Vagina (tissue), 2 donors: ENCODE results near the gene GLT8D2. TPM values are rescaled to one million over a fixed set of nuclear protein-coding genes. Genes with fewer than 3 reads are reported as not detected.

ENCODE experiments used
- DNase-seq, 2 donors: peaks; one replicate each; pipeline ENCODE4 v3.0.0-alpha.2; 2017; ENCODE audit errors: extremely low spot score in 2 of 2
- H3K27ac ChIP-seq: fragments of 200-600 bp; sonication (generic); one replicate; pipeline ENCODE4 v1.5.1; 2019
- H3K27me3 ChIP-seq: fragments of 200-600 bp; sonication (generic); one replicate; pipeline ENCODE4 v1.5.1; 2019
- H3K36me3 ChIP-seq, 2 donors: fragments of 200-600 bp; sonication (generic); one replicate each; pipeline ENCODE4 v1.5.1; 2017 to 2019
- H3K4me1 ChIP-seq: fragments of 200-600 bp; sonication (generic); one replicate; pipeline ENCODE4 v1.5.1; 2019
- H3K4me3 ChIP-seq, 2 donors: fragments of 200-600 bp; sonication (generic); 1 replicate in 1 of 2; 2 replicates in 1 of 2; pipeline ENCODE4 v1.5.1; 2016 to 2019
- H3K9me3 ChIP-seq: fragments of 200-600 bp; sonication (generic); one replicate; pipeline ENCODE4 v1.5.1; 2019
- CTCF ChIP-seq, 3 experiments: fragments of 450-650 bp in 2 of 3; fragments of 200-600 bp in 1 of 3; sonication (generic) in 1 of 3; IDR thresholded peaks; one replicate each; pipeline ENCODE4 v1.5.1; 2017 to 2019; ENCODE audit warnings: antibody characterized with exemption in 3 of 3, mild to moderate bottlenecking in 2 of 3, moderate library complexity in 2 of 3
- POLR2A ChIP-seq, 2 donors: fragments of 450-650 bp; IDR thresholded peaks; one replicate each; pipeline ENCODE4 v1.6.1; 2017; ENCODE audit warnings: antibody characterized with exemption in 2 of 2, mild to moderate bottlenecking in 2 of 2, moderate library complexity in 2 of 2
- POLR2AphosphoS5 ChIP-seq, 2 donors: sonication (generic); formaldehyde crosslinking; IDR thresholded peaks; one replicate each; pipeline ENCODE4 v1.9.0; 2017; ENCODE audit warnings: antibody characterized with exemption in 2 of 2, mild to moderate bottlenecking in 2 of 2, low read depth in 1 of 2; ENCODE audit not compliant: insufficient read depth in 1 of 2
- intact Hi-C: fragments of 100-400 bp; cut with DNase I; formaldehyde crosslinking; loops from one replicate; pipeline ENCODE4 v1.15.1; 2023
- total RNA-seq: library from RNA; depleted of rRNA; stranded (reverse); fragments of >200 nt; gene quantifications from one replicate; pipeline ENCODE4 v1.2.3, GENCODE V29; 2016

GLT8D2 gene
- total RNA-seq, 1 donor from 2014 or later = 11.0 TPM

- H3K36me3 ChIP-seq = peaks cover 0 to 4% of the 10 kb centered on the region in 2 donors
- no peak for DNase-seq
- TF ChIP-seq POLR2A (IDR thresholded peaks at IDR 0.05) = no peak
- no peak for TF ChIP-seq POLR2AphosphoS5 (IDR thresholded peaks at IDR 0.05; ENCODE audit: insufficient read depth in 1 of 2, low read depth in 1 of 2)
- no peak for TF ChIP-seq CTCF (IDR thresholded peaks at IDR 0.05)
- no peaks in the 10 kb centered on the region for H3K9me3 ChIP-seq
- intact Hi-C loops = loop anchor here (10.0 kb wide), 1 partner anchor 145 kb away; no protein-coding TSS in a partner anchor
- H3K4me1 ChIP-seq = peaks cover 44% of the 10 kb centered on the region
- no peaks in the 10 kb centered on the region for H3K27me3 ChIP-seq
- no peak overlapping the region for H3K4me3 ChIP-seq
- no peak overlapping the region for H3K27ac ChIP-seq
These were observed 80.6 kb downstream of the GLT8D2 start for GRCh38 chr12:103969391-103969790.

DNA sequence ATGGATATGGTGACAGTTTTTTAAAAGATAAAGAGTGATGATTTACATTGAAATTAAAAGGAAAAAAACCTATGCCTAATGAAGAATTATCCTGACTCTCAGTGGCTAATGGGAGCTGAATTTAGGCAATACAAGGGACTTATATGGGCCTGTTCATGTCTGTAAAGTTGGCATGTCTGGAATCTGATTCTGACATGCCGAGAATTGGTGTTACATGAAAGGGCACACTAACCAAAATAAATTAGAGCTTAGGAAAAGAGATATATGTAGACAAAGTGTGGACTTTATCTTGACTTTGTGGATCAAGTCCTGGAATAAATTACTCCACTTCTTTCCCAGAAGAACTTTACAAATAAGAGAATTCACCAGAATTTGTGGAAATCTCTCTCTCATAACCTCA lies 83.3 kb downstream of the GLT8D2 start:
- Histone ChIP-seq H3K4me3 (peak overlapping the region; percentile 75 to 89), H3K27ac (peak overlapping the region; percentile 91), H3K36me3 (no peaks in the 10 kb centered on the region), H3K9me3 (no peaks in the 10 kb centered on the region), H3K4me1 (peaks cover 52% of the 10 kb centered on the region), H3K27me3 (no peaks in the 10 kb centered on the region)
- TF ChIP-seq CTCF (IDR thresholded peaks at IDR 0.05) (no peak), POLR2AphosphoS5 (IDR thresholded peaks at IDR 0.05; ENCODE audit: insufficient read depth in 1 of 2, low read depth in 1 of 2) (no peak), POLR2A (IDR thresholded peaks at IDR 0.05) (no peak)
- no peak for DNase-seq
- intact Hi-C loops = loop anchor here (10.0 kb wide), 1 partner anchor 148 kb away; no protein-coding TSS in a partner anchor

GRCh38 chr12:103965590-103966504 lies 84.1 kb downstream of the GLT8D2 start, which contains the start of gene TDG:
Gene TDG, plus strand, starts transcription at chr12:103965872. Its CDS starts 166 bp downstream, at chr12:103966038.
- intact Hi-C loops = loop anchor here (10.0 kb wide), 1 partner anchor 149 kb away; no protein-coding TSS in a partner anchor
- Histone ChIP-seq H3K4me3 (peak within 1 kb of the TSS; percentile 75 to 89), H3K27ac (peak within 1 kb of the TSS; percentile 91), H3K9me3 (no peaks in the 10 kb centered on the region), H3K36me3 (no peaks in the 10 kb centered on the region), H3K27me3 (no peaks in the 10 kb centered on the region), H3K4me1 (peaks cover 52% of the 10 kb centered on the region)
- TF ChIP-seq CTCF (IDR thresholded peaks at IDR 0.05) = peak in 2 of 3 experiments; percentile 6 to 54
- TF ChIP-seq POLR2AphosphoS5 (IDR thresholded peaks at IDR 0.05; ENCODE audit: insufficient read depth in 1 of 2, low read depth in 1 of 2) = peak; percentile 98 to 99
- peak in 1 of 2 donors; percentile 78 for TF ChIP-seq POLR2A (IDR thresholded peaks at IDR 0.05)
- DNase-seq = peak in 1 of 2 donors; percentile 99

DNA sequence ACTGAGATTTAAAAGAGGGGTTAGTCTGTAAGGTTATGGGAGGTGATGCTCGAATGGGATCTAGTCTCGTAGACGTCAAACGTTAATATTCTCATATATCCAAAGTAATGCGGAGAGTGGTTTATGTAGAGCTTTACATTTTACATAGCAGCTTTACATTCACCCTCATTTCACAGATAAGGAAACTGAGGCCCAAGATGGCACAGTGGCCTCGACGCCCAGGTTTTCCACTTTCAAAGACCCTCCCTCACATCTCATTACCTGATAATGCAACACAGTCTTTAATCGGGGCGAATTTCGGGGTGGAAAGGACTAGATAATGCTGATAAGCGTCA lies 84.8 kb downstream of the GLT8D2 start:
- Histone ChIP-seq H3K27ac (peak overlapping the region; percentile 91), H3K4me3 (peak overlapping the region; percentile 75 to 89), H3K9me3 (no peaks in the 10 kb centered on the region), H3K36me3 (no peaks in the 10 kb centered on the region), H3K27me3 (no peaks in the 10 kb centered on the region), H3K4me1 (peaks cover 52% of the 10 kb centered on the region)
- DNase-seq = no peak
- TF ChIP-seq CTCF (IDR thresholded peaks at IDR 0.05) = no peak
- no peak for TF ChIP-seq POLR2A (IDR thresholded peaks at IDR 0.05)
- TF ChIP-seq POLR2AphosphoS5 (IDR thresholded peaks at IDR 0.05; ENCODE audit: insufficient read depth in 1 of 2, low read depth in 1 of 2) = no peak
- intact Hi-C loops = loop anchor here (10.0 kb wide), 1 partner anchor 150 kb away; no protein-coding TSS in a partner anchor
